Endometrium (tissue), 2 donors: ENCODE results near the gene SKAP2.

Source experiments
- FAIRE-seq: peaks from 2 replicates; lab custom pipeline; 2012; peaks lifted over from hg19 to GRCh38; lab: Jason Lieb, UNC
- donor health status: control.
- donor health status: control.

SKAP2 gene

DNA sequence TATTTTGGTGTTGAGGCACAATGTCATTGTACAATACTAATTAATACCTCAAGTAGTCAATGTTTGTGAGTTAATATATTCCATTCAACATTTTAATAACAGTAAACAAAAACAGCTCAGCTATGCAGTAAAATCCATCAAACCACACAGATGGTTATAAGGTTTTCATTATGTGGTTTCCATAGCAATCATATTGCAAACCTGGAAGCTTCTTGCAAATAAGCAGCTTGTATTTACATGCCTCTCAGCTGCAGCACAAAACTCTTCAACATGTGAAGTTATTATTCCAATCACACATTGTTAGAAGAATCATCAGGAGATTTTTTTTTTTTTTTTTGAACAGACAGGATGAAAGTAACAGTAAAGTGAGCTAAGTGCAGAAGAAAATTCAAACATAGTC lies 170.2 kb downstream of the SKAP2 start:
- FAIRE-seq, result no peak

GRCh38 chr7:26691886-26692285 lies 172.5 kb downstream of the SKAP2 start:
- no peak for FAIRE-seq

DNA sequence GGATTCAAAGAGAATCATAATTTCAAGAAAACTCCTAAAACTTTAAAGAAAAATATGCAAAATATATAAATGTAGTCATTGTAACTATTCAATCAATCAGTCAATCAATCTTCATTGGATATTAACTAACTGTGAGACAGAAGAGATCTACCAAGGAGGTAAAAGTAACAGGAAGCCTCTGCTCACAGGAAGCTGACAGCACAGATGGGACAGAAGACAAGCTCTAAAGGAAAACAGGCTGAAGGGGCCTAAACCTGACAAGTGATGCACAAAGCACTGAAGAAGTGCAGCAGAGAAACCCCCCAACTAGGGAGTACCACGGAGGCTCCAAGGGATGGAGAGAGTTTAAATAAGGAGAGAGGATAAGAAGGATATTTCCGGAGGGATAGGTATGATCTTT lies 173.0 kb downstream of the SKAP2 start:
- FAIRE-seq, result no peak

- no peak for FAIRE-seq
These were observed 174.1 kb downstream of the SKAP2 start for GRCh38 chr7:26690135-26690805.

- no peak for FAIRE-seq
These were observed 175.4 kb downstream of the SKAP2 start for GRCh38 chr7:26688936-26689506.

GRCh38 chr7:26688388-26688787 lies 176.0 kb downstream of the SKAP2 start:
- FAIRE-seq, result no peak

DNA sequence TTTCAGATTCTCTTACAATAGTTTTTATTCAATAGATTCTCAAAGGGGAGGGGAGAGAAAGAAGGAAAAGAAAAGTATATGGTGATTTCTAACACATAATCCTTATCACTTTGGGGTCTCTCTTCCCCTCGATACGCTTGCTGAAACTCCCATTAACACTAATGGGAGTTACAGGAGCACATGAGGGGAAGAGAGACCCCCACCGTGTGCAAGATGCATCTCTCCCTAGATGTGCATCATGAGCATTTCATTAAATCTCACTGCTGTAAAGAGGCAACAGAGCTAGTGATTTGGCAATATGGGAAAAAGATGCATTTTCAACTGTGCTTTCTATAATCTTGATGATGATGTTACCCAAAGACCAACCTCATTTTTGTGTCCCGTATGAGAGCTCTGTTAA lies 177.4 kb downstream of the SKAP2 start:
- no peak for FAIRE-seq

DNA sequence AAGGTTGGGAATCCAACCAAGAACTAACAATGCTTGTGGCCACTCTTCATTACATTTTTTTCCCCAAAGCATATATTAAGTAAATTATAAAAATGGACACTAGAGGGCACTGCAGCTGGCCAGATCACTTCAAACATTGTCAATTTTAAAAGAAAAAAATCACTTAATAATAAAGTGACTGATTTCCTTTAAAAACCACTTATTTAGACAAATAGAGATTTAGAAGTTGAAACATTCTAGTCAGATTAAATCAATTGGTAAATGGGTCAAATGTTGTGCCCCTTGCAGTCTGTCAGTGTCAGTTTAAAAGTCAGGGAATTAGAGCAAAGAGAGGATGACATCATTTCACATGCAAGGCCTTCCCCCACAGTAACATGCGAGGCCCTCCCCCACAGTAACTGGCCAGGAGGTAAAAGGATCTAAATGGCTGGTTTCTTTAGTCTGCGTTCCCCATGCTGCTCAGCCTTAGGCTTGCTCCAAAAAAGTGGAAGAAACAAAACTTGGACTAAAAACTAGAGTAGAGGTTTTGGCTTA lies 177.9 kb downstream of the SKAP2 start:
- FAIRE-seq, result peak; percentile 83

DNA sequence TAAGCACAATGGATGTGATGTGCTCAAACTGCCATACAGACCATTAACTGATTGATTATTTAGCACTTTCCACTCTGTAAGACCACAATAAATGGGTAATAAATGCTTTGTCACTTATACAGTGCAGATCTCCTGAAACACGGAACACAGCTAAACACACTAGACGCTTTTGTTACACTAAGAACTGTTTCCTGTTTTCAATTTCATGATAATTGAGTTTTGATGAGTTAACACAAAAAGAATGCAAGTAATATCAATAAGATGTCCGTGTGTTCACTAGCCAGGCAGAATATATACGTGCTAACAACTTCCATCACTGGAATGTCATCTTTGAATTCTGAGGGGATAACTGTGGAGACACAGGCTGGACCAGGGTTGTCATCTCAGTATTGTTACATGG lies 178.8 kb downstream of the SKAP2 start:
- FAIRE-seq, result no peak

DNA sequence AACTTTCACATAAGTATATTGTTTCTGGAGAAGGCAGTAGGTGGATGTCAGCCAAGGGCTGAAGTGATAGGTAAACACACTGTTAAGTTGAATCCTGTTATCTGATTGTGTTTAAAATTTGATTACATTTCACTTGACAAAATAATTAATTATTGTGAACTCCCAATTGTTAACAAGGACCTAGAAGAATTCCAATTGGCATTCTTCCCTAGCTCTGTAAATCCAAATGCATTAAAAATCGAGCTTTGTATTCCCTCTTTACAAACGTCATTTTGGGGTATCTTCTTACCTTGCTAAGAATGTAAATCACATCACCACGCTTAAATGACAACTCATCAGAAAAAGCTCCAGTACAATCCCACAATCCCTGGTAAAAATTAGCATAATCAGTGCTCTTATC lies 179.9 kb downstream of the SKAP2 start:
- no peak for FAIRE-seq

GRCh38 chr7:26683277-26683676 lies 181.1 kb downstream of the SKAP2 start:
- no peak for FAIRE-seq

DNA sequence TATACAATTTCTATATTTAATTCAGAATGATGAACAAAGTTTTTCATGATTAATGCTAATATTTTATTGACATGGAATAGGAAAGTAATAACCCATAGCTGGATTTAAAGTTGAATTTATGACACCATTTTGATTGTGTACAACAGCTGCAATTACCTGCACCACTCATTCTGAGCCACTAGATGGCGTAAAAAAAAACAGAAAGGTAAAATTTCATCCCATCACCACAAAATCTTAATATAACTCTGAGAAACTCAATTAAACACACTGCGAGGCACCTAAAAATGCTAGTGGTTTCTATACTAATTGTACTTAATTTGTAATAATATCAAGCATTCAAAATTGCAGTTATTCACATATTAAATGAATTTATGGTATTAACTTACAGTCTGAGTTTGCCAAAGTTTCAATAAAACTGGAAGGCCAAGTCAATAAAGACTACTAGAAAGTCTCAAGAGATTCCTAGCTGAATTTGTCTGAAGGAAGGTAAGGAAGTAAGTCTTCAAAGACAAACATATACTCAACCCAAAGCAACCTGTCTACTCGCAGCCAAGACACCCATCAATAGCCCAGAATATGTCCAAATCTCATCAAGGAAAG lies 182.5 kb downstream of the SKAP2 start:
- peak; percentile 91 for FAIRE-seq

DNA sequence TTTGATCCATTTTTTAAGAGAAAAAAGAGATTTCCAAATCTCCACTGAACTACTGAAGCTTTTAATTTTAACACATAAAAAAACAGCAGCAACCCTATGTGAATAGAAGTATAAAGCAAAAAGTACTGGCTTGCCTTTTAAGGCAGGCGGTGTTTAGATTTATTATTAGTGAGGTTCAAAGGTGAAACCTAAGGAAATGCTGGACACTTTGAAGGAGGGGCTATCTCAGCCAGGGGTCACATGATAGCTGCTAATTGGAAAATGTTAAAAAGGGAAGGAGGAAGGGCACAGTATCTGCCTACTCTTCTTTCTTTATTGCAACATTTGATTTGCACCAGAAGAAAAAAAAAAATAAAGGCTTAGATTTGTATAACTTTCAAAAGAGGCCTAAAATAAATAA lies 183.8 kb downstream of the SKAP2 start:
- no peak for FAIRE-seq

GRCh38 chr7:26675143-26675887 lies 189.1 kb downstream of the SKAP2 start:
- FAIRE-seq, result no peak

- FAIRE-seq, result no peak
These were observed 190.5 kb downstream of the SKAP2 start for GRCh38 chr7:26673858-26674257.

DNA sequence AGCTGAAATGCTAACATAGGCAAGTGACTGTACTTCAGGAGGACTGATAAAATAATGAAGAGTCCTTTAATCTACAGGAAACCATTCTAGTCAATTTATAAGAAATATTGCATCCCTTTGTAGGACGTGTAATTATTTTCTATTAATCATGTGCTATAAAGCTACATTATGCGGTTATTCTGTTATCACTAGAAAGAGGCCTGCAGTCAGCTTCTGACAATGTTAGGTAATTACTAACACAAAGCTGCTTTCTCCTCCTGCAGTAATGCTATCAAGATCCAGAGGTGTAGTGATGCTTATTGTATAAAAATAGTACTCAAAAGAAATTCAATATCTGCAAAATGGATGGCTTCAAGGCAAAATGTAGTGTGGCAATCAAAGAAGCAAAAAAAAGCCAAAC lies 191.1 kb downstream of the SKAP2 start:
- no peak for FAIRE-seq

DNA sequence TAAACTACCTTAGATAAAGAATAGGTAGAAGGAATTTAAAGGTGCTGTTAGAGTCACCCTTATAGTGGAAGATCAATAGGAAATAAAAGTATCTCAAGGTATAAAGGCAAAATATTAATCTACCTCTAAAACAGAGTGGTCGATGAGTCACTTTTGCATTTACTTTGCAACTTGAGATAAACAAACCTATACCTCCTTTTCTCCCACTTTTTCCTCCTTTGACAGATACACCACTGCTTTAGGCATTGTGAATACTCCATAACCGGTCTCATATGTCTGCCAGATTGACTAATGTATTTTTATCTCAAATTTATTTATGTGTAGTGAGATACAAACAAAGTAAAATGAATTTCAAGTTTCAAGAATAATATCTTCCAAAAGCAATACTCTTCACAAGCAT lies 193.5 kb downstream of the SKAP2 start:
- no peak for FAIRE-seq

- no peak for FAIRE-seq
These were observed 194.1 kb downstream of the SKAP2 start for GRCh38 chr7:26670290-26670689.

- FAIRE-seq, result no peak
These were observed 195.6 kb downstream of the SKAP2 start for GRCh38 chr7:26668821-26669220.

- peak; percentile 99 for FAIRE-seq
These were observed 196.8 kb downstream of the SKAP2 start for GRCh38 chr7:26667514-26668133.

DNA sequence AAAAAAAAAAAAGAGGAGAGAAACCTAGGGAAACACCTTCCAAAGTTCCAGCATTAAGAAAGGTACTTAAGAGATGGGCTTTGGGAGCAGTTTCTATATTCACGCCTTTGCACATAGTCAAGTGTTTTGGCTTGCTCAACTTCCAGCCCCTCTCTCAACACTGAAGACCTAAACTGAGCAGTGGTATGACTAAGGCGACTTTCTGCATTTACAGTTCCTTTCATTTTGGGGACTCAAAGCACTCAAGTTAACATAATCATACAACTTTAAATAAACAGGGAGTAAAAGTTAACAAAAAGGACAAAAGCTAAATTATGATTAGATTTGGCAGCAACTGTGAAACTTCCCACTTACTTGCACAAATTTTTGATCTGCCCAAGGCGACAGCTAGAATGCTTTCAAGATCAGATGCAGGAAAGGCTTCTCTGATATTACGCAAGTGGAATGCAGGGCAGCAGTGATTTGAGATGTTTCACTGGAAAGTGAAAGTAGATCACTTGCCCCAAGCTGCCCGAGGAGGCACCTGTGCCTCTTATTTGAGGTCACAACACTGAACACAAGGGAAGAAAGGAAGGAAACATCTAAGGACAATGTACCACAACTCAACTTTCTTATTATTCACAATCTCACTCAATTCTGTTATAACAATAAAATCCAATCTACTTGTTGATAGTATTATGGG lies 199.5 kb downstream of the SKAP2 start:
- no peak for FAIRE-seq

- FAIRE-seq, result no peak
These were observed 200.1 kb downstream of the SKAP2 start for GRCh38 chr7:26664274-26664673.
